SK-N-MC (cell line): ENCODE results near the gene DPY30.
"Not testable (repeated sequence)": the region's sequence is repeated elsewhere in the genome, so short reads cannot be mapped to it uniquely, and the experiment has no call there.

ENCODE experiments used
- EZH2 ChIP-seq: fragments of 200-600 bp; sonication (generic); IDR thresholded peaks from one replicate; pipeline ENCODE4 v1.6.1; 2017; ENCODE audit warnings: antibody characterized with exemption
- POLR2AphosphoS5 ChIP-seq: IDR thresholded peaks from 2 replicates; pipeline ENCODE4 v1.6.1; 2012; ENCODE audit warnings: mild to moderate bottlenecking, low read depth, low read length, borderline replicate concordance

- not testable (repeated sequence) for TF ChIP-seq EZH2, POLR2AphosphoS5
These were observed 29.3 kb downstream of the DPY30 start for GRCh38 chr2:32010280-32010669.
